Lower lobe of right lung (tissue), 2 donors: ENCODE results near the gene USF2. TPM values are rescaled to one million over a fixed set of nuclear protein-coding genes. Genes with fewer than 3 reads are reported as not detected.

ENCODE experiments used
- ATAC-seq, 2 donors: fragments of 200-7000 bp; cut with Tn5 transposase; one replicate each; pipeline ENCODE4 v1.9.1; 2020 to 2022; ENCODE audit warnings: mild to moderate bottlenecking in 2 of 2, moderate library complexity in 2 of 2
- DNase-seq: peaks from one replicate; pipeline ENCODE4 v3.0.0-alpha.2; 2020
- H3K27ac ChIP-seq: fragments of 200-600 bp; one replicate; pipeline ENCODE4 v1.8.0; 2022
- H3K27me3 ChIP-seq: fragments of 200-600 bp; one replicate; pipeline ENCODE4 v1.8.0; 2022; ENCODE audit warnings: low read depth
- H3K36me3 ChIP-seq: fragments of 200-600 bp; one replicate; pipeline ENCODE4 v1.8.0; 2022; ENCODE audit warnings: mild to moderate bottlenecking
- H3K4me1 ChIP-seq: fragments of 200-600 bp; one replicate; pipeline ENCODE4 v1.8.0; 2022
- H3K4me3 ChIP-seq: fragments of 200-600 bp; one replicate; pipeline ENCODE4 v1.8.0; 2022; ENCODE audit warnings: mild to moderate bottlenecking
- H3K9me3 ChIP-seq: fragments of 200-600 bp; one replicate; pipeline ENCODE4 v1.8.0; 2022
- intact Hi-C: fragments of 100-400 bp; cut with DNase I; formaldehyde crosslinking; loops from one replicate; pipeline ENCODE4 v1.11.0; 2022
- total RNA-seq: library from RNA; stranded (reverse); fragmentation: NEBNext Ultra II Directional; extraction: Animal tissue kit (Norgen Biotek cat#: 25700); gene quantifications from one replicate; pipeline ENCODE4 v1.2.1, GENCODE V29; 2021
- TF ChIP-seq, protein P1 (sequence below): fragments of 200-600 bp; IDR thresholded peaks from one replicate; pipeline ENCODE4 v1.8.0; 2022; ENCODE audit warnings: antibody characterized with exemption, mild to moderate bottlenecking
- donor health status: DM: no; HTN: yes; CAD: no; lungs with severe emphysema.

The USF2 gene
- total RNA-seq, 1 donor from 2014 or later, result 171 TPM

DNA sequence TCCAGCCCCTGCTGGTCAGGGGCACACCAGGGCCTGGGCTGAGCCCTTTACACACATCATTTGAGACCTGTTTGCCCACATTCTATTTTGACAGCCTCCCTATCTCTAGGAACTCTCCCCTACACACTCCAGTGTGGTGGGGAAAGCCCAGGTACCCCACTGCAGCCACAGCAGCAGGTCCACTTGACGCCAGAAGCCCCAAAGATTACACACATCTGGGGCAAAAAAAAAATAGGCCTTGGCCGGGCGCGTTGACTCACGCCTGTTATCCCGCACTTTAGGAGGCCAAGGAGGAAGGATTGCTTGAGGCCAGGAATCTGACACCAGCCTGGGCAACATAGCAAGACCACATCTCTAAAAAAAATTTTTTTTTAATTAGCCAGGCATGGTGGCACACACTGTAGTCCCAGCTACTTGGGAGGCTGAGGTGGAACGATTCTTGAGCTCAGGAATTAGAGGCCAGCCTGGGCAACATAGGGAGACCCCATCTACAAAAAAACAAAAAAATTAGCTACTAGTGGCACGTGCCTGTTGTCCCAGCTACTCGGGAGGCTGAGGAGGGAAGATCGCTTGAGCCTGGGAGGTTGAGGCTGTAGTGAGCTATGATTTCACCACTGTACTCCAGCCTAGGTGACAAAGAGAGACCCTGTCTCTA, 42.2 kb downstream of the USF2 start:
- Histone ChIP-seq H3K36me3 (no peaks in the 10 kb centered on the region), H3K9me3 (no peaks in the 10 kb centered on the region), H3K4me1 (no peaks in the 10 kb centered on the region), H3K27me3 (no peaks in the 10 kb centered on the region), H3K4me3 (no peak overlapping the region), H3K27ac (no peak overlapping the region)
- DNase-seq (no peak), ATAC-seq (no peak)
- TF ChIP-seq, protein P1, sequence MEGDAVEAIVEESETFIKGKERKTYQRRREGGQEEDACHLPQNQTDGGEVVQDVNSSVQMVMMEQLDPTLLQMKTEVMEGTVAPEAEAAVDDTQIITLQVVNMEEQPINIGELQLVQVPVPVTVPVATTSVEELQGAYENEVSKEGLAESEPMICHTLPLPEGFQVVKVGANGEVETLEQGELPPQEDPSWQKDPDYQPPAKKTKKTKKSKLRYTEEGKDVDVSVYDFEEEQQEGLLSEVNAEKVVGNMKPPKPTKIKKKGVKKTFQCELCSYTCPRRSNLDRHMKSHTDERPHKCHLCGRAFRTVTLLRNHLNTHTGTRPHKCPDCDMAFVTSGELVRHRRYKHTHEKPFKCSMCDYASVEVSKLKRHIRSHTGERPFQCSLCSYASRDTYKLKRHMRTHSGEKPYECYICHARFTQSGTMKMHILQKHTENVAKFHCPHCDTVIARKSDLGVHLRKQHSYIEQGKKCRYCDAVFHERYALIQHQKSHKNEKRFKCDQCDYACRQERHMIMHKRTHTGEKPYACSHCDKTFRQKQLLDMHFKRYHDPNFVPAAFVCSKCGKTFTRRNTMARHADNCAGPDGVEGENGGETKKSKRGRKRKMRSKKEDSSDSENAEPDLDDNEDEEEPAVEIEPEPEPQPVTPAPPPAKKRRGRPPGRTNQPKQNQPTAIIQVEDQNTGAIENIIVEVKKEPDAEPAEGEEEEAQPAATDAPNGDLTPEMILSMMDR, result no peak
- intact Hi-C loops, result no loop called here

DNA sequence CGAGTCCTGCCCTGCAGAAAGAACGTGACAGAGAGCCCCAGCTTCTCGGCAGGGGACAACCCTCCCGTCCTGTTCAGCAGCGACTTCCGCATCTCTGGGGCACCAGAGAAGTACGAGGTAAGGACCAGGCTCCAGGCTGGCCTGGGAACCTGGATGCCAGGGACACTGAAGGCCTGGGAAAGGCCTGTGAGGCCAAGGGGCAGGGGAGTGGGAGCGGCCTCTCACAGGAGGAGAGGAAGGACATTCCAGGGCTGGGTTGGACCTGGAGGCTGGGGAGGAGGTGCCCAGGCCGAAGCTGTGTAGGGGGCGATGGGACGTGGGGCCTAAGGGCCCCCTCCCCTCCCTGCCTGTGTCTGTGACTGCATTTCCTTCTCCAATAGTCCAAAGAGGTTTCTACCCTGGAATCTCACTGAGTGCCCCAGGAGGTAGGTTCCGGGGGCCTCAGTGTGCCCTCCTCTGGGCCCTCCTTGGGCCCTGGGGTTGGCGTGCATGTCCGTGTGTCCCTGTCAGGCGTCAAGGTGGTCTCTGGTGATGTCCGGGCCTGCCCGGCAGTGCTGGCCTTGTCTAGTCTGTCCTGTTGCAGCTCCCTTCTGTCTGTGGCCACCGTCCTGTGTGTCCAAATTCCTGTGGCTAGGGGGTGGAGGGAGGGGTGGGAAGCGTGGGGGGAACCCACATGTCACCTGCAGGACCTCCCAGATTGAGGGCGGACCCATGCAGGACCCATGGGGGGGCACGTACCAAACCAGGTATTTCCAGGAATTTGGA, 43.3 kb downstream of the USF2 start:
- H3K27ac ChIP-seq, result no peak overlapping the region
- H3K4me1 ChIP-seq, result peaks cover 2% of the 10 kb centered on the region
- H3K4me3 ChIP-seq, result no peak overlapping the region
- peak; percentile 15 to 41 for ATAC-seq
- TF ChIP-seq, protein P1, result no peak
- intact Hi-C loops, result no loop called here
- H3K27me3 ChIP-seq, result no peaks in the 10 kb centered on the region
- H3K9me3 ChIP-seq, result no peaks in the 10 kb centered on the region
- no peak for DNase-seq
- no peaks in the 10 kb centered on the region for H3K36me3 ChIP-seq

DNA sequence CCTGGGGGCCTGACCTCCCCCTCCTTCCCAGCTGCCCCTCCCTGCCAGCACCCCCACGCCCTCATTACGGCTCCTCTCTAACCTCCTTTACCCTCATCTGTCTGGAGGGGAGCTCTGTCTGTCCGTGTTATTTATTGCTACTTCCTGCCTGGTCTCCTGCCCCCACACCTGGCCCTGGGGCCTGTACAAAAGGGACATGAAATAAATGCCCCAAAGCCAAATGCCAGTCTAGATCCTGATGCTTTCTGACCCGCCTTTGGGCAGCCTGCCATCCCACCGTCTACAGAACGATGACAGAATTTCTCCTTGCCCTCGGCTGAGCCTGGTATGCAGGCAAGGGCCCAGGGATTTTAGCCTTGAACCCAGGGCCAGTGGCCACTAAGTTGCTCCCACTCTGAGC, 44.8 kb downstream of the USF2 start:
- no peaks in the 10 kb centered on the region for H3K9me3 ChIP-seq
- ATAC-seq (no peak), DNase-seq (no peak)
- no peak overlapping the region for H3K27ac ChIP-seq
- no peaks in the 10 kb centered on the region for H3K27me3 ChIP-seq
- no peak overlapping the region for H3K4me3 ChIP-seq
- H3K4me1 ChIP-seq, result peaks cover 14% of the 10 kb centered on the region
- TF ChIP-seq, protein P1, result no peak
- no peaks in the 10 kb centered on the region for H3K36me3 ChIP-seq
- intact Hi-C loops, result no loop called here

DNA sequence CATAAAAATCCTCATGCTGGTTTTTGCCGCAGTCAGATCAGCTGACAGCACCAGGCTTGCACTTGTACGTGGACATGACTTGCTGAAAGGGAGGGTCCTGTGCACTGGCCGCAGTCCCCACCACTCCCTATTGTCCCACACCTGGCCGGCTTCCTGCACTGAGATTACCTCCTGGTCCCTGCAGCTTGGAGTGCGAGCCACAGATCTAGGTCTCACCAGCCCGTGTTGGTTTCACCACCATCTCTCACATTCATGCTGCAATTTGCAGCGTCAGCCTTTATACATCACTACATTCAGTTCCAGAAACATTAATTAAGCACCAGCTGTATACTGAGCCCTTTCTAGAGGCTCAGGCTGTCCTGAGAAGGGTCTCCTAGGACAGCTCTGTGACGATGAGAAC, 45.3 kb downstream of the USF2 start:
- Histone ChIP-seq H3K36me3 (no peaks in the 10 kb centered on the region), H3K4me1 (peaks cover 19% of the 10 kb centered on the region), H3K27ac (no peak overlapping the region), H3K27me3 (no peaks in the 10 kb centered on the region), H3K9me3 (no peaks in the 10 kb centered on the region), H3K4me3 (no peak overlapping the region)
- DNase-seq (no peak), ATAC-seq (no peak)
- intact Hi-C loops, result no loop called here
- TF ChIP-seq, protein P1, result no peak

DNA sequence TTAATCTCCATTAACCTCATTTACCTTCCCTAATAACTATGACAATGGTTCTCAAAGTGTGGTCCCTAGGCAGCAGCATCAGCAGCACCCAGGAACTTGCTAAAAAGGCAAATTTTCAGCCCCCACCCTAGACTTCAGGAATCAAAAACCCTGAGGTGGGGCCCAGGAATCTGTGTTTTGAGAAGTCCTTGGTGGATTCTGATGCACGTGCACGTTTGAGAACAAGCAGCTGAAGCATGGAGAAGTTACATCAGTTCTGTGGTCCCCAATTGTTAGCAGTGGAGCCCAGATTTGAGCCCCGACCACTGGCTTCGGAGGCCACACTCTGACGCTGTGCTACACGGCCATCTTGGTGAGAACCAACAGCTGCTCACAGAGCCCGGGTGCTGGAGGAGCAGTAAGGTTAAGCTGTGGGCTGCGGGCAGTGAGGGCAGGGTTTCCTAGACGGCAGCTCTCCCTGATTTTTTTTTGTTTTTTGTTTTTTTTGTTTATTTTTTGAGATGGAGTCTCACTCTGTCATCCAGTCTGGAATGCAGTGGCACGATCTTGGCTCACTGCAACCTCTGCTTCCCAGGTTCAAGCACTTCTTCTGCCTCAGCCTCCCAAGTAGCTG, 46.2 kb downstream of the USF2 start:
- DNase-seq, result no peak
- intact Hi-C loops, result no loop called here
- no peak for ATAC-seq
- no peaks in the 10 kb centered on the region for H3K9me3 ChIP-seq
- H3K36me3 ChIP-seq, result no peaks in the 10 kb centered on the region
- H3K27ac ChIP-seq, result no peak overlapping the region
- TF ChIP-seq, protein P1, result no peak
- peaks cover 20% of the 10 kb centered on the region for H3K4me1 ChIP-seq
- H3K27me3 ChIP-seq, result no peaks in the 10 kb centered on the region
- no peak overlapping the region for H3K4me3 ChIP-seq
